HEK293T (cell line): ENCODE data around the gene ATG12.
"Not testable (repeated sequence)": the region's sequence is repeated elsewhere in the genome, so short reads cannot be mapped to it uniquely, and the experiment has no call there.

Experiments used
- CTCF ChIA-PET: fragments of 350-600 bp; formaldehyde crosslinking; extraction: SDS; loops from one replicate; lab custom pipeline; 2021; ENCODE audit warnings: antibody characterized with exemption, inconsistent platforms; lab: Yijun Ruan, JAX
- POLR2A ChIA-PET: fragments of 350-600 bp; formaldehyde crosslinking; extraction: SDS; loops from one replicate; lab custom pipeline; 2020; ENCODE audit warnings: antibody characterized with exemption, inconsistent platforms; lab: Yijun Ruan, JAX
- DNase-seq: peaks from one replicate; pipeline ENCODE4 v3.0.0; 2012; ENCODE audit warnings: mixed read lengths; ENCODE audit errors: extremely low spot score
- ARNT ChIP-seq: fragments of 450-650 bp; IDR thresholded peaks from 2 replicates; pipeline ENCODE4 v1.6.1; 2017; ENCODE audit warnings: mild to moderate bottlenecking
- BHLHE40 ChIP-seq: fragments of 450-650 bp; IDR thresholded peaks from 2 replicates; pipeline ENCODE4 v1.6.1; 2016; ENCODE audit warnings: mild to moderate bottlenecking, moderate library complexity, borderline replicate concordance
- CTBP1 ChIP-seq: fragments of 450-650 bp; IDR thresholded peaks from 2 replicates; pipeline ENCODE4 v1.6.1; 2016; ENCODE audit warnings: borderline replicate concordance
- ELF4 ChIP-seq: fragments of 450-650 bp; IDR thresholded peaks from 2 replicates; pipeline ENCODE4 v1.6.1; 2017; ENCODE audit warnings: antibody characterized with exemption
- FOXA1 ChIP-seq: fragments of 450-650 bp; IDR thresholded peaks from 2 replicates; pipeline ENCODE4 v1.6.1; 2016; ENCODE audit warnings: mild to moderate bottlenecking
- FOXK2 ChIP-seq: fragments of 450-650 bp; IDR thresholded peaks from 2 replicates; pipeline ENCODE4 v1.6.1; 2016; ENCODE audit warnings: mild to moderate bottlenecking
- FOXM1 ChIP-seq: fragments of 450-650 bp; IDR thresholded peaks from 2 replicates; pipeline ENCODE4 v1.6.1; 2017; ENCODE audit warnings: mild to moderate bottlenecking, borderline replicate concordance
- HDGF ChIP-seq: fragments of 450-650 bp; IDR thresholded peaks from 2 replicates; pipeline ENCODE4 v1.6.1; 2017; ENCODE audit warnings: antibody characterized with exemption, borderline replicate concordance
- L3MBTL2 ChIP-seq: fragments of 450-650 bp; conservative IDR thresholded peaks from 2 replicates; pipeline ENCODE4 v1.6.1; 2016; ENCODE audit warnings: mild to moderate bottlenecking
- LEF1 ChIP-seq: fragments of 450-650 bp; IDR thresholded peaks from 2 replicates; pipeline ENCODE4 v1.6.1; 2017; ENCODE audit warnings: mild to moderate bottlenecking, borderline replicate concordance
- NFRKB ChIP-seq: fragments of 450-650 bp; IDR thresholded peaks from 2 replicates; pipeline ENCODE4 v1.6.1; 2016; ENCODE audit warnings: mild to moderate bottlenecking, moderate library complexity
- SP1 ChIP-seq: fragments of 450-650 bp; IDR thresholded peaks from 2 replicates; pipeline ENCODE4 v1.6.1; 2017
- SUZ12 ChIP-seq: fragments of 450-650 bp; IDR thresholded peaks from 2 replicates; pipeline ENCODE4 v1.6.1; 2016; ENCODE audit warnings: mild to moderate bottlenecking
- TARDBP ChIP-seq: fragments of 450-650 bp; IDR thresholded peaks from 2 replicates; pipeline ENCODE4 v1.6.1; 2016
- ZNF384 ChIP-seq: fragments of 450-650 bp; IDR thresholded peaks from 2 replicates; pipeline ENCODE4 v1.6.1; 2016
- TF ChIP-seq, protein P1 (sequence below): fragments of 450-650 bp; IDR thresholded peaks from 2 replicates; pipeline ENCODE4 v1.6.1; 2016

Gene ATG12

DNA sequence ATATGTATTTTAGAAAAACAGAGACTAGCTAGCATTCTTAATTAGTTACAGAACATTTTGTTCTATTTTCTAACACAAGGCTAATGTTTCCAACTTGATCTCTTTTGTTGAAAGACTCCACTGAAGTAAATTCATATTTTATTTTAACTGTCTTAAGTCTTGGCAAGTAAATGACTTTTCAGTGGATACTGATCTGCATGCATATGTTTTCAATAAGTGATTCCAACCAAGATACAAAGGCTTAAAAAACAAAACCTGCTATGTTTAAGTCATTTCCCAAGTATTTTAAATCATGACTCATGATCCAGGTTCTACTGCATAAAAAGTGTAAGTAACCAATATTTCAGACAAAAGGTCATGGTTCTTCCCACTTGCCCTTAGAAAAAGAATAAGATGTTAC lies 30.6 kb downstream of the ATG12 start:
- ChIA-PET POLR2A (no interaction called here), CTCF (interaction anchor here (0.6 kb wide), 1 partner anchor 243 kb away, joined by 4 read pairs; no protein-coding TSS in a partner anchor)
- DNase-seq = no peak
- TF ChIP-seq FOXK2 (no peak), NFRKB (no peak), BHLHE40 (no peak), L3MBTL2 (no peak)

GRCh38 chr5:115809946-115810345 lies 31.4 kb downstream of the ATG12 start:
- CTCF ChIA-PET = no interaction called here
- POLR2A ChIA-PET = interaction anchor here (1.3 kb wide), 1 partner anchor 266 kb away, joined by 3 read pairs; no protein-coding TSS in a partner anchor
- DNase-seq = no peak
- TF ChIP-seq FOXK2 (no peak), FOXM1 (no peak), TARDBP (no peak), SP1 (no peak), CTBP1 (no peak), ELF4 (no peak), LEF1 (no peak), L3MBTL2 (no peak), BHLHE40 (no peak), HDGF (no peak), NFRKB (no peak)

GRCh38 chr5:115808066-115808465 lies 33.3 kb downstream of the ATG12 start:
- DNase-seq, POLR2A ChIA-PET: not testable (repeated sequence)
- CTCF ChIA-PET = interaction anchor here (0.7 kb wide), 1 partner anchor 11 kb away, joined by 3 read pairs; no protein-coding TSS in a partner anchor

DNA sequence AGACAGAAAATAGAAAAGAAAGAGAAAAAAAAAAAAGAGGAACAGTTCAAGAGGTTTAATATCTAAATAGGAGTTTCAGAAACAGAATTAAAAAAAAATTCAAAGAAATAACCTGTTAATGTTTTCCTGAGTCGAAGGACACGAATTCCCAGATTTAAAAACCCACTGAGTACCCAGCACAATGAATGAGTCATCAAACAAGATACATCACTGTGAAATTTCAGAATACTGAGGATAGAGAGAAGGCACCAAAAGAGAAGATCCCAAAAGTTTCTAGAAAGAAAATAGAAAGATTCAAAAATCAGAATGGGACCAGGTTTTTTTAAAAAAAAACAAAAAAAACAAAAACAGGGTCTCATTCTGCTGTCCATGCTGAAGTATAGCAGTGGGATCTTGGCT lies 33.7 kb downstream of the ATG12 start:
- CTCF ChIA-PET = interaction anchor here (0.7 kb wide), 1 partner anchor 11 kb away, joined by 3 read pairs; no protein-coding TSS in a partner anchor

GRCh38 chr5:115806986-115807653 lies 34.2 kb downstream of the ATG12 start:
- ChIA-PET POLR2A (no interaction called here), CTCF (no interaction called here)
- DNase-seq = no peak
- TF ChIP-seq L3MBTL2 (no peak), SP1 (no peak), HDGF (no peak), SUZ12 (no peak), ARNT (no peak), ELF4 (no peak), ZNF384 (no peak), FOXM1 (no peak), TARDBP (no peak), CTBP1 (no peak), FOXA1 (no peak), NFRKB (no peak)

More for the DNA sequence above, 33.7 kb downstream of the ATG12 start:
- DNase-seq = no peak
- POLR2A ChIA-PET = no interaction called here
- no peak for TF ChIP-seq ELF4
- TF ChIP-seq BHLHE40 = no peak
- no peak for TF ChIP-seq CTBP1
- no peak for TF ChIP-seq FOXM1
- TF ChIP-seq L3MBTL2 = no peak
- no peak for TF ChIP-seq LEF1
- TF ChIP-seq, protein P1, sequence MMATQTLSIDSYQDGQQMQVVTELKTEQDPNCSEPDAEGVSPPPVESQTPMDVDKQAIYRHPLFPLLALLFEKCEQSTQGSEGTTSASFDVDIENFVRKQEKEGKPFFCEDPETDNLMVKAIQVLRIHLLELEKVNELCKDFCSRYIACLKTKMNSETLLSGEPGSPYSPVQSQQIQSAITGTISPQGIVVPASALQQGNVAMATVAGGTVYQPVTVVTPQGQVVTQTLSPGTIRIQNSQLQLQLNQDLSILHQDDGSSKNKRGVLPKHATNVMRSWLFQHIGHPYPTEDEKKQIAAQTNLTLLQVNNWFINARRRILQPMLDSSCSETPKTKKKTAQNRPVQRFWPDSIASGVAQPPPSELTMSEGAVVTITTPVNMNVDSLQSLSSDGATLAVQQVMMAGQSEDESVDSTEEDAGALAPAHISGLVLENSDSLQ = no peak
- no peak for TF ChIP-seq ARNT
- no peak for TF ChIP-seq HDGF
- no peak for TF ChIP-seq FOXA1
- no peak for TF ChIP-seq NFRKB
- no peak for TF ChIP-seq SP1

- no peak for DNase-seq
- ChIA-PET POLR2A (no interaction called here), CTCF (no interaction called here)
- TF ChIP-seq BHLHE40 = no peak
- TF ChIP-seq SP1 = no peak
- TF ChIP-seq CTBP1 = no peak
- no peak for TF ChIP-seq FOXA1
- TF ChIP-seq SUZ12 = no peak
- no peak for TF ChIP-seq TARDBP
- TF ChIP-seq NFRKB = no peak
- no peak for TF ChIP-seq ZNF384
- TF ChIP-seq HDGF = no peak
- TF ChIP-seq FOXM1 = no peak
- no peak for TF ChIP-seq L3MBTL2
- TF ChIP-seq LEF1 = no peak
Observed at GRCh38 chr5:115801984-115802383, 39.4 kb downstream of the ATG12 start.

- ChIA-PET CTCF (no interaction called here), POLR2A (interaction anchor here (1.5 kb wide), 1 partner anchor 15 kb away, joined by 3 read pairs; the partner anchor contains the start of gene CDO1)
- no peak for DNase-seq
- no peak for TF ChIP-seq ARNT
- TF ChIP-seq, protein P1 = no peak
- TF ChIP-seq ZNF384 = no peak
- TF ChIP-seq ELF4 = no peak
- no peak for TF ChIP-seq LEF1
- TF ChIP-seq BHLHE40 = no peak
- no peak for TF ChIP-seq SUZ12
- TF ChIP-seq FOXK2 = no peak
- TF ChIP-seq L3MBTL2 = no peak
- TF ChIP-seq FOXM1 = no peak
- TF ChIP-seq FOXA1 = no peak
- TF ChIP-seq HDGF = no peak
- no peak for TF ChIP-seq SP1
- TF ChIP-seq NFRKB = no peak
- TF ChIP-seq TARDBP = no peak
- no peak for TF ChIP-seq CTBP1
Observed at GRCh38 chr5:115801152-115801551, 40.2 kb downstream of the ATG12 start.
